ENCODE measurements around the gene VPS33A. TPM values are rescaled to one million over a fixed set of nuclear protein-coding genes. Genes with fewer than 3 reads are reported as not detected.

The VPS33A gene
- total RNA-seq, 1 donor from 2014 or later = 8.1 TPM

DNA sequence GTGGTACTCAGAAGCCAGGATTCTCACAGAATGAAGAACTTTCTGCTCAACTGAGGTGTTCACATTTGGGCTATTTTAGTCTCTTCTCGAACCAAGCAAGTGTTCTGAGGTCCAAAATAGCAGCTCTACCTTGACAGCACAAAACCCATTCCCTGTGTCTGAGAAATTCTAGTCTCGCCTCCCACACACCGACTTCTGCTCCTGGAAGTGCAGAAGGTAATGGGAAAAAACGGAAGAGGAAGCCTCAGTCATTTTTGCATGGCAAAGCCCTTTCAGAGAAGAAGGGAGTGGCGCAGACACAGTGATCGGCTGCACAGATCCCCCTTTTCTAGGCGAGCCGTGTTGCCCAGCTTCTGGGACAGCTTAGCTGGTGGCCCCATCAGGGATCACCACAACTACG, 31.2 kb upstream of the VPS33A start:
- intact Hi-C loops (cut with DNase I) = no loop called here
- Histone ChIP-seq H3K27ac (no peak overlapping the region), H3K4me3 (no peak overlapping the region), H3K36me3 (peaks cover 33 to 65% of the 10 kb centered on the region in 2 donors), H3K9me3 (no peaks in the 10 kb centered on the region), H3K4me1 (no peaks in the 10 kb centered on the region), H3K27me3 (no peaks in the 10 kb centered on the region)
- TF ChIP-seq, protein P1, sequence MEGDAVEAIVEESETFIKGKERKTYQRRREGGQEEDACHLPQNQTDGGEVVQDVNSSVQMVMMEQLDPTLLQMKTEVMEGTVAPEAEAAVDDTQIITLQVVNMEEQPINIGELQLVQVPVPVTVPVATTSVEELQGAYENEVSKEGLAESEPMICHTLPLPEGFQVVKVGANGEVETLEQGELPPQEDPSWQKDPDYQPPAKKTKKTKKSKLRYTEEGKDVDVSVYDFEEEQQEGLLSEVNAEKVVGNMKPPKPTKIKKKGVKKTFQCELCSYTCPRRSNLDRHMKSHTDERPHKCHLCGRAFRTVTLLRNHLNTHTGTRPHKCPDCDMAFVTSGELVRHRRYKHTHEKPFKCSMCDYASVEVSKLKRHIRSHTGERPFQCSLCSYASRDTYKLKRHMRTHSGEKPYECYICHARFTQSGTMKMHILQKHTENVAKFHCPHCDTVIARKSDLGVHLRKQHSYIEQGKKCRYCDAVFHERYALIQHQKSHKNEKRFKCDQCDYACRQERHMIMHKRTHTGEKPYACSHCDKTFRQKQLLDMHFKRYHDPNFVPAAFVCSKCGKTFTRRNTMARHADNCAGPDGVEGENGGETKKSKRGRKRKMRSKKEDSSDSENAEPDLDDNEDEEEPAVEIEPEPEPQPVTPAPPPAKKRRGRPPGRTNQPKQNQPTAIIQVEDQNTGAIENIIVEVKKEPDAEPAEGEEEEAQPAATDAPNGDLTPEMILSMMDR (IDR thresholded peaks at IDR 0.05) = no peak
- DNase-seq (ENCODE audit: low spot score in 2 of 2) = no peak

DNA sequence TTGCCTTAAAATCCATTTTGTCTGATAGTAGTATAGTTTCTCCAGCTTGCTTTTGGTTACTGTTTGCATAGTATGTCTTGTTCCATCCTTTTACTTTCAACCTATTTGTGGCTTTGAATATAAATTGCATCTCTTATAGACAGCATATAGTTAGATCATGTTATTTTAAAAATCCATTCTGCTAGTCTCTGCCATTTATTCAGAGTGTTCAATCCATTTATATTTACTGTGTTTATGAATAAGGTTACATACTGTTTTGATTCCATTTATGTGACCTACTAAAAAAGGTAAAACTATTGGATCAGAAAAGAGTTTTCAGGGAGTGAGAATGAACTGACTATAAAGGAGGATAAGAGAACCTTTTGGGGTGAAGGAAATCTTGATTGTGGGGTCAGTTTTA, 29.6 kb upstream of the VPS33A start:
- no peak for DNase-seq (ENCODE audit: low spot score in 2 of 2)
- TF ChIP-seq, protein P1 (IDR thresholded peaks at IDR 0.05) = no peak
- Histone ChIP-seq H3K4me3 (no peak overlapping the region), H3K9me3 (no peaks in the 10 kb centered on the region), H3K4me1 (no peaks in the 10 kb centered on the region), H3K27me3 (no peaks in the 10 kb centered on the region), H3K36me3 (peaks cover 29 to 70% of the 10 kb centered on the region in 2 donors), H3K27ac (no peak overlapping the region)
- intact Hi-C loops (cut with DNase I) = no loop called here

DNA sequence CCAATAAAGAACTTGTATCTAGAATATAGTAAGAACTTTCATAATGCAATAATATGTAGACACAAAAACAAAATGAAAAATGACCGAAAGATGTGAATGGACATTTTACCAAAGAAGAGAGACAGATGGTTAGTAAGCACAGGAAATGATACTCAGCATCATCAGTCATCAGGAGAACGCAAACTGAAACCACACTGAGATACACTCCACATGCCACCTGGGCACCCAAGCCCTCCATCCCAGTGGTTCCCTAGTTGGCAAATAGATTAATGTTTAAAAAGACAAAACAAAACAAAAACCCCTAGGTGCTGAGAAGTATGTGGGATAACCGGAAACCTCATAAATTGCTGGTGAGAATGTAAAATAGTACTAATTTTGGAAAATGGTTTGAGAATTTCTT, 26.8 kb upstream of the VPS33A start:
- no peak overlapping the region for H3K4me3 ChIP-seq
- DNase-seq (ENCODE audit: low spot score in 2 of 2) = no peak
- peaks cover 31 to 54% of the 10 kb centered on the region in 2 donors for H3K36me3 ChIP-seq
- H3K27me3 ChIP-seq = no peaks in the 10 kb centered on the region
- no peaks in the 10 kb centered on the region for H3K9me3 ChIP-seq
- intact Hi-C loops (cut with DNase I) = no loop called here
- no peak overlapping the region for H3K27ac ChIP-seq
- TF ChIP-seq, protein P1 (IDR thresholded peaks at IDR 0.05) = no peak
- H3K4me1 ChIP-seq = no peaks in the 10 kb centered on the region

DNA sequence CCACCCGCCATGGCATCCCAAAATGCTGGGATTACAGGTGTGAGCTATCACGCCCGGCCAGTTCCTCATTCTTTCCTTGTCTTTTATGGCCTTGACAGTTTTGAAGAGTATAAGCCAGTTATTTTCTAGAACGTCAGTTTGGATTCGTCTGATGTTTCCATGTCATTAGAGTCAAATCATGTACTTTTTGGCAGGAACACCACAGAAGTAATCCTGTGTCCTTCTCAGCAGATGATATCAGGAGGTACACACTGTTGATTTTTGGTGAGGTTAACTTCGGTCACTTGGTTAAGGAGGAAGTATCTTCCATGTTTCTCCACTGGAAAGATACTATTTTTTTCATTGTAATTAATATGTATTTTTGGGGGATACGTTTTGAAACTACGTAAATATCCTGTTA, 25.1 kb upstream of the VPS33A start:
- TF ChIP-seq, protein P1 (IDR thresholded peaks at IDR 0.05) = no peak
- Histone ChIP-seq H3K27ac (no peak overlapping the region), H3K4me3 (no peak overlapping the region), H3K4me1 (no peaks in the 10 kb centered on the region), H3K9me3 (no peaks in the 10 kb centered on the region), H3K27me3 (no peaks in the 10 kb centered on the region), H3K36me3 (peaks cover 40 to 49% of the 10 kb centered on the region in 2 donors)
- DNase-seq (ENCODE audit: low spot score in 2 of 2) = no peak
- intact Hi-C loops (cut with DNase I) = no loop called here

DNA sequence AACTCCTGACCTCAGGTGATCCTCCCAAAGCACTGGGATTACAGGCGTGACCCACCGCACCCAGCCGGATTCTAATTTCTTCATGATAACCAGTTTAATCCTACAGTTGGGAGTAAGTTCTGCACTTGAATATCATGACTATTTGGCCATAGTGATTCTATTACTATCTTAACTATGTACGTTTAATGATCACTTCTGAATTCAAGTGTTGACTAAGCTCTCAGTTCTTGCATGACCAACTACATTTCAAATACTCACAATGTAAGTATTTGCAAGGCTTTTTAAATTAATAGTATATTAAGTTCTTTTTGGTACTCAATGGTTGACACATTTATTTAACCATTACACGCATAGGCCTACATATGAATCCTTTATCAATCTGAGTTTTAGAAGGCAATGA, 17.4 kb upstream of the VPS33A start:
- H3K27ac ChIP-seq = no peak overlapping the region
- no peaks in the 10 kb centered on the region for H3K27me3 ChIP-seq
- DNase-seq (ENCODE audit: low spot score in 2 of 2) = no peak
- peaks cover 32 to 33% of the 10 kb centered on the region in 2 donors for H3K36me3 ChIP-seq
- H3K4me1 ChIP-seq = no peaks in the 10 kb centered on the region
- H3K4me3 ChIP-seq = no peak overlapping the region
- intact Hi-C loops (cut with DNase I) = no loop called here
- TF ChIP-seq, protein P1 (IDR thresholded peaks at IDR 0.05) = no peak
- no peaks in the 10 kb centered on the region for H3K9me3 ChIP-seq

DNA sequence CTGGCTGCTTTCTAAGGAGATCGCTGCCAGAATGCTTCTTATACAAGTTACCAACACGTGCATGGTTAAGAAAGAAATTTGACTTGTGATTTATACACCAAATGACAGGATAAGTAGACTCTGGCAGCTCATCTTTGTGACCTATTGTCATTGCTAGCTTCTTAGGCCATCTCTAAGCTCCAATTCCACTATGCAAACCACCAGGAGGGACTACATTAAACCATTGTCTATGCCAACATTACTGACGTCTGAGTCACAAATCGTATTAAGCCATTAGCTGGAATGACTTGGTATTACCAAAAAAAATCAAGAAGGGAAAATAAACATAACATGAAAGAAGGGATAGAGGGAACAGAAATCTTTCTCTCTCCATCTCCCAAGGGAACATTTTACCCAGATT, 15.8 kb upstream of the VPS33A start:
- no peaks in the 10 kb centered on the region for H3K9me3 ChIP-seq
- no peak for DNase-seq (ENCODE audit: low spot score in 2 of 2)
- no peak overlapping the region for H3K4me3 ChIP-seq
- peak overlapping the region in 1 of 2 donors; percentile 14 for H3K27ac ChIP-seq
- H3K4me1 ChIP-seq = no peaks in the 10 kb centered on the region
- TF ChIP-seq, protein P1 (IDR thresholded peaks at IDR 0.05) = no peak
- peaks cover 28 to 43% of the 10 kb centered on the region in 2 donors for H3K36me3 ChIP-seq
- intact Hi-C loops (cut with DNase I) = no loop called here
- no peaks in the 10 kb centered on the region for H3K27me3 ChIP-seq
